ENCODE results near the gene CD3G. TPM values are rescaled to one million over a fixed set of nuclear protein-coding genes. Genes with fewer than 3 reads are reported as not detected.

CD3G gene
- total RNA-seq, 1 experiment from 2014 or later = 0.15 TPM

DNA sequence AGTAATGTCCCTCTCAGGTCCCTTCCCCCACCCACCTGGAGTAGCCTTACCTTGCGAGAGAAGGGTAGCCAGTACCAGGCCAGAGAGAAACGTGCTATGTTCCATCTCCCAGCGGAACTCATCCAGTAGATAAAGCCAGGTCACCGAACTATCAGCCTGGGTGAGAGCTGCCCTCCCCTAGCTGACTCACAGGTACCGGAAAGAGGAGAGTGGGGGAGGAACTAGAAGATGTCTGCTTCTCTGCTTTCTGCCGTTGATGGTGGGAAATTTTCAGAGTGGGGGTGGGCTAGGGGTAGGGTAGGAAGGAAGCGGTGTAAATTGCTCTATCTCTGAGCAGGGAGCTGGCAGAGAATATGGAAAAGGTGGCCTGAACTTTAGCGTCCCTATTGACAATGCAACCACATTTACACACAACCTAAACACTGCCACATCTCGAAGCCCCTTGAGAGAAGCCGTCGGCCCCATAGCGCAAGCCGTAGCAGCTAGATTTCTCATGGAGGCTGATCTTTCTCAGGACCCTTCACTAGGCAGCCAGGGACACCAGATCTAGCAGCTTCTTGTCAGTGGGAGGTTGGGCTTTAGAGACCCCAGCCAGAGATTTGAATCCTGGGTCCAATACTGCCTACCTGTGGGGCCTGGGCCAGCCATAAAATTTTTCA lies 1.5 kb upstream of the CD3G start, which contains the start of gene CD3D:
Gene CD3D (minus strand): TSS at position 203 of the 659 bp plus-strand sequence. CDS start 98 bp downstream, at position 105.
- intact Hi-C loops (cut with micrococcal nuclease; ENCODE audit: unreplicated experiment) (no loop called here), in situ Hi-C loops (cut with HindIII; ENCODE audit: low pct_unique_long_range_greater_than_20kb, low sequenced_read_pairs) (no loop called here)
- Histone ChIP-seq H3K4me3 (ENCODE audit: low read depth in 2 of 2, low read length in 2 of 2) (no peak within 1 kb of the TSS), H3K27me3 (ENCODE audit: control insufficient read depth, insufficient read depth, low read length) (peaks cover 6% of the 10 kb centered on the region), H3K4me1 (ENCODE audit: control insufficient read depth, insufficient read depth, low read length) (no peaks in the 10 kb centered on the region), H3K9me3 (ENCODE audit: control insufficient read depth, insufficient read depth, low read depth, low read length) (no peaks in the 10 kb centered on the region), H3K27ac (ENCODE audit: low read length) (no peak within 1 kb of the TSS), H3K36me3 (ENCODE audit: control insufficient read depth, insufficient read depth, low read length) (no peaks in the 10 kb centered on the region)
- no TSS peak for BruUV-seq (replicated peaks)
- ATAC-seq (no peak), DNase-seq (ENCODE audit: low read depth, low spot score) (no peak)
- no peak for TF ChIP-seq SIN3A (IDR thresholded peaks at IDR 0.05; ENCODE audit: borderline replicate concordance, insufficient read depth, low read depth, low read length)
- TF ChIP-seq, protein P1, sequence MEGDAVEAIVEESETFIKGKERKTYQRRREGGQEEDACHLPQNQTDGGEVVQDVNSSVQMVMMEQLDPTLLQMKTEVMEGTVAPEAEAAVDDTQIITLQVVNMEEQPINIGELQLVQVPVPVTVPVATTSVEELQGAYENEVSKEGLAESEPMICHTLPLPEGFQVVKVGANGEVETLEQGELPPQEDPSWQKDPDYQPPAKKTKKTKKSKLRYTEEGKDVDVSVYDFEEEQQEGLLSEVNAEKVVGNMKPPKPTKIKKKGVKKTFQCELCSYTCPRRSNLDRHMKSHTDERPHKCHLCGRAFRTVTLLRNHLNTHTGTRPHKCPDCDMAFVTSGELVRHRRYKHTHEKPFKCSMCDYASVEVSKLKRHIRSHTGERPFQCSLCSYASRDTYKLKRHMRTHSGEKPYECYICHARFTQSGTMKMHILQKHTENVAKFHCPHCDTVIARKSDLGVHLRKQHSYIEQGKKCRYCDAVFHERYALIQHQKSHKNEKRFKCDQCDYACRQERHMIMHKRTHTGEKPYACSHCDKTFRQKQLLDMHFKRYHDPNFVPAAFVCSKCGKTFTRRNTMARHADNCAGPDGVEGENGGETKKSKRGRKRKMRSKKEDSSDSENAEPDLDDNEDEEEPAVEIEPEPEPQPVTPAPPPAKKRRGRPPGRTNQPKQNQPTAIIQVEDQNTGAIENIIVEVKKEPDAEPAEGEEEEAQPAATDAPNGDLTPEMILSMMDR (IDR thresholded peaks at IDR 0.05) = no peak
- no peak for TF ChIP-seq TCF7L2 (IDR thresholded peaks at IDR 0.05; ENCODE audit: low read depth, low read length)
- no peak for TF ChIP-seq POLR2AphosphoS5 (IDR thresholded peaks at IDR 0.05; ENCODE audit: low read depth, low read length)
- TF ChIP-seq, protein P2, sequence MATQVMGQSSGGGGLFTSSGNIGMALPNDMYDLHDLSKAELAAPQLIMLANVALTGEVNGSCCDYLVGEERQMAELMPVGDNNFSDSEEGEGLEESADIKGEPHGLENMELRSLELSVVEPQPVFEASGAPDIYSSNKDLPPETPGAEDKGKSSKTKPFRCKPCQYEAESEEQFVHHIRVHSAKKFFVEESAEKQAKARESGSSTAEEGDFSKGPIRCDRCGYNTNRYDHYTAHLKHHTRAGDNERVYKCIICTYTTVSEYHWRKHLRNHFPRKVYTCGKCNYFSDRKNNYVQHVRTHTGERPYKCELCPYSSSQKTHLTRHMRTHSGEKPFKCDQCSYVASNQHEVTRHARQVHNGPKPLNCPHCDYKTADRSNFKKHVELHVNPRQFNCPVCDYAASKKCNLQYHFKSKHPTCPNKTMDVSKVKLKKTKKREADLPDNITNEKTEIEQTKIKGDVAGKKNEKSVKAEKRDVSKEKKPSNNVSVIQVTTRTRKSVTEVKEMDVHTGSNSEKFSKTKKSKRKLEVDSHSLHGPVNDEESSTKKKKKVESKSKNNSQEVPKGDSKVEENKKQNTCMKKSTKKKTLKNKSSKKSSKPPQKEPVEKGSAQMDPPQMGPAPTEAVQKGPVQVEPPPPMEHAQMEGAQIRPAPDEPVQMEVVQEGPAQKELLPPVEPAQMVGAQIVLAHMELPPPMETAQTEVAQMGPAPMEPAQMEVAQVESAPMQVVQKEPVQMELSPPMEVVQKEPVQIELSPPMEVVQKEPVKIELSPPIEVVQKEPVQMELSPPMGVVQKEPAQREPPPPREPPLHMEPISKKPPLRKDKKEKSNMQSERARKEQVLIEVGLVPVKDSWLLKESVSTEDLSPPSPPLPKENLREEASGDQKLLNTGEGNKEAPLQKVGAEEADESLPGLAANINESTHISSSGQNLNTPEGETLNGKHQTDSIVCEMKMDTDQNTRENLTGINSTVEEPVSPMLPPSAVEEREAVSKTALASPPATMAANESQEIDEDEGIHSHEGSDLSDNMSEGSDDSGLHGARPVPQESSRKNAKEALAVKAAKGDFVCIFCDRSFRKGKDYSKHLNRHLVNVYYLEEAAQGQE (IDR thresholded peaks at IDR 0.05; ENCODE audit: insufficient read depth in 1 of 2, low read depth in 2 of 2, low read length in 1 of 2) = no peak
- CTCF ChIA-PET = no interaction called here
- POLR2A ChIA-PET = no interaction called here

DNA sequence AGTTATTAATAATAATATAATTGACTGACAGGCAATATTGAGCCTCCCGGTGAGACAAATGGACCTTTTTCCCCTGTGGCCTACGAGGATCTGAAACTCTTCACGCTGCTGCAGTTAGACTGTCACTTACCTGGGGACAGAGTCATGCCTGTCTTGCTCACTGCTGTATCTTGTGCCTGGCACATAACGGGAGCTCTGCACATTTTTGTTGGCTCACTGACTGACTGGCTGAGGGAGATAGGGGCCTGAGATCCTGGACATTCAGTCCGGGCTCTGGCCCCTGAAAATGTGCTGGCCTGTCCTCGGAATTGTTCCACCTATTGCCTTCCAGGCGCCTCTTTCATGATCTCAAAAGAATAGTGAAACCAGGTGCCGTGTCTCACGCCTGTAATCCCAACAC lies 896 bp upstream of the CD3G start:
- Histone ChIP-seq H3K27me3 (ENCODE audit: control insufficient read depth, insufficient read depth, low read length) (peaks cover 6% of the 10 kb centered on the region), H3K27ac (ENCODE audit: low read length) (no peak overlapping the region), H3K4me3 (ENCODE audit: low read depth in 2 of 2, low read length in 2 of 2) (no peak overlapping the region), H3K9me3 (ENCODE audit: control insufficient read depth, insufficient read depth, low read depth, low read length) (no peaks in the 10 kb centered on the region), H3K4me1 (ENCODE audit: control insufficient read depth, insufficient read depth, low read length) (no peaks in the 10 kb centered on the region), H3K36me3 (ENCODE audit: control insufficient read depth, insufficient read depth, low read length) (no peaks in the 10 kb centered on the region)
- in situ Hi-C loops (cut with HindIII; ENCODE audit: low pct_unique_long_range_greater_than_20kb, low sequenced_read_pairs) (no loop called here), intact Hi-C loops (cut with micrococcal nuclease; ENCODE audit: unreplicated experiment) (no loop called here)
- ATAC-seq (no peak), DNase-seq (ENCODE audit: low read depth, low spot score) (no peak)
- no TSS peak for BruUV-seq (replicated peaks)
- TF ChIP-seq, protein P1 (IDR thresholded peaks at IDR 0.05) = no peak
- TF ChIP-seq TCF7L2 (IDR thresholded peaks at IDR 0.05; ENCODE audit: low read depth, low read length) = no peak
- TF ChIP-seq POLR2AphosphoS5 (IDR thresholded peaks at IDR 0.05; ENCODE audit: low read depth, low read length) = no peak
- TF ChIP-seq, protein P2 (IDR thresholded peaks at IDR 0.05; ENCODE audit: insufficient read depth in 1 of 2, low read depth in 2 of 2, low read length in 1 of 2) = no peak
- no peak for TF ChIP-seq SIN3A (IDR thresholded peaks at IDR 0.05; ENCODE audit: borderline replicate concordance, insufficient read depth, low read depth, low read length)
- POLR2A ChIA-PET = no interaction called here
- CTCF ChIA-PET = no interaction called here
